CD1c-positive myeloid dendritic cell (primary cell): ENCODE results near the gene WWC2.

Source experiments
- DNase-seq: peaks from one replicate; pipeline ENCODE4 v3.0.0-alpha.2; 2016; ENCODE audit errors: extremely low spot score

WWC2 gene

GRCh38 chr4:183202523-183202922 lies 103.5 kb downstream of the WWC2 start:
- DNase-seq = no peak

GRCh38 chr4:183204793-183205192 lies 105.7 kb downstream of the WWC2 start:
- DNase-seq = no peak

GRCh38 chr4:183205193-183205592 lies 106.1 kb downstream of the WWC2 start:
- no peak for DNase-seq

- DNase-seq = no peak
Observed at GRCh38 chr4:183205709-183206108, 106.7 kb downstream of the WWC2 start.

GRCh38 chr4:183211533-183211932 lies 112.5 kb downstream of the WWC2 start:
- DNase-seq = no peak

- DNase-seq = no peak
Observed at GRCh38 chr4:183213996-183214395, 114.9 kb downstream of the WWC2 start.

GRCh38 chr4:183214912-183215488 lies 115.9 kb downstream of the WWC2 start:
- DNase-seq = no peak

GRCh38 chr4:183220236-183220635 lies 121.2 kb downstream of the WWC2 start:
- no peak for DNase-seq

- no peak for DNase-seq
Observed at GRCh38 chr4:183223053-183223452, 124.0 kb downstream of the WWC2 start.

GRCh38 chr4:183229397-183229796 lies 130.3 kb downstream of the WWC2 start:
- DNase-seq = no peak

- no peak for DNase-seq
Observed at GRCh38 chr4:183240581-183241321, 141.7 kb downstream of the WWC2 start.

- no peak for DNase-seq
Observed at GRCh38 chr4:183241322-183241640, 142.2 kb downstream of the WWC2 start.

GRCh38 chr4:183241721-183242151 lies 142.7 kb downstream of the WWC2 start:
- DNase-seq = no peak

GRCh38 chr4:183242291-183242690 lies 143.2 kb downstream of the WWC2 start:
- no peak for DNase-seq

GRCh38 chr4:183244019-183244418 lies 145.0 kb downstream of the WWC2 start:
- no peak for DNase-seq

GRCh38 chr4:183244506-183244905 lies 145.4 kb downstream of the WWC2 start:
- DNase-seq = no peak

GRCh38 chr4:183248201-183248600 lies 149.1 kb downstream of the WWC2 start:
- DNase-seq = no peak

GRCh38 chr4:183249854-183250253 lies 150.8 kb downstream of the WWC2 start:
- DNase-seq = peak; percentile 8

GRCh38 chr4:183250831-183251230 lies 151.8 kb downstream of the WWC2 start:
- no peak for DNase-seq

- DNase-seq = no peak
Observed at GRCh38 chr4:183252959-183253358, 153.9 kb downstream of the WWC2 start.

GRCh38 chr4:183253451-183253850 lies 154.4 kb downstream of the WWC2 start:
- DNase-seq = no peak

GRCh38 chr4:183254162-183254561 lies 155.1 kb downstream of the WWC2 start:
- DNase-seq = no peak

GRCh38 chr4:183255487-183255886 lies 156.4 kb downstream of the WWC2 start:
- no peak for DNase-seq

GRCh38 chr4:183256343-183256742 lies 157.3 kb downstream of the WWC2 start:
- DNase-seq = no peak
